ENCODE measurements around the gene ARL1. TPM values are rescaled to one million over a fixed set of nuclear protein-coding genes. Genes with fewer than 3 reads are reported as not detected.
"Not testable (repeated sequence)": the region's sequence is repeated elsewhere in the genome, so short reads cannot be mapped to it uniquely, and the experiment has no call there.

ARL1 gene
- polyA plus RNA-seq, 1 donor = 97.6 TPM

DNA sequence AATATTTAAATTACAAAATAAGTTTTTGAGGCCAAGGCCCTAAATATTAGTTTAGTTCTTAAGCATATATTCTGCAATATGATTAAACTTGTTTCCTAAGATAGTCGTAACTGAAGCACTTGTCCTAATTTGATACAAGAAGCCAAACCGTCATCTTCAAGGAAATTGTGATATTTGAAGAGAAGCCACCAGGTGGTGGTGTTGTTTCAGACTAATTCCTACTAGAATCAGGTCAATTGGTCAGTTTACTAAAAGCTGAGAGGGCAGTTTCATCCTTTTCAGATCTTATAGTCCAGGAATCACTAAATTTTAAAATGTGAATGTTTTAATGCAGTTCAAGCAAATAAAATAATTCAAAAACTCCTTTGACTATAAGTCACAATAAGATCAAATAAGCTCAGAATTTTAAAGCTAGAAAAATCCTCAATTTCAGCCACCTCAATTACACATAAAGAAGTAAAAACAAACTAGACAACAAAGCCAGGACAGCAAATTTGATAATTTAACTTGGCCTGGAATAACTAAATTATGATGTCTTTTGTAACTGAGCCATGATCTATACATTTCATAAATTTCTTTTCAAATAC is 7.1 kb upstream of the ARL1 start:
- no peaks in the 10 kb centered on the region for H3K36me3 ChIP-seq (ENCODE audit: control insufficient read depth, insufficient read depth, low read length)
- H3K9me3 ChIP-seq (ENCODE audit: control insufficient read depth, low read depth, low read length) = no peaks in the 10 kb centered on the region
- no peak overlapping the region for H3K4me3 ChIP-seq (ENCODE audit: low read length)
- H3K4me1 ChIP-seq (ENCODE audit: control insufficient read depth, insufficient read depth, low read length) = no peaks in the 10 kb centered on the region
- WGBS (ENCODE audit: insufficient coverage, low lambda C conversion rate) = no CpG with 5 or more reads among the region's 2 CpGs
- H3K27ac ChIP-seq (ENCODE audit: low read length) = no peak overlapping the region
- no peaks in the 10 kb centered on the region for H3K27me3 ChIP-seq (ENCODE audit: control insufficient read depth, insufficient read depth, low read length)
- DNase-seq = peak; percentile 24 to 26

- not testable (repeated sequence) for H3K4me3 ChIP-seq (ENCODE audit: low read length); DNase-seq; H3K27me3 ChIP-seq (ENCODE audit: control insufficient read depth, insufficient read depth, low read length); H3K27ac ChIP-seq (ENCODE audit: low read length); H3K4me1 ChIP-seq (ENCODE audit: control insufficient read depth, insufficient read depth, low read length); H3K9me3 ChIP-seq (ENCODE audit: control insufficient read depth, low read depth, low read length); H3K36me3 ChIP-seq (ENCODE audit: control insufficient read depth, insufficient read depth, low read length)
- no CpG with 5 or more reads among the region's 8 CpGs for WGBS (ENCODE audit: insufficient coverage, low lambda C conversion rate)
These were observed 2.6 kb upstream of the ARL1 start for GRCh38 chr12:101410169-101410568.

DNA sequence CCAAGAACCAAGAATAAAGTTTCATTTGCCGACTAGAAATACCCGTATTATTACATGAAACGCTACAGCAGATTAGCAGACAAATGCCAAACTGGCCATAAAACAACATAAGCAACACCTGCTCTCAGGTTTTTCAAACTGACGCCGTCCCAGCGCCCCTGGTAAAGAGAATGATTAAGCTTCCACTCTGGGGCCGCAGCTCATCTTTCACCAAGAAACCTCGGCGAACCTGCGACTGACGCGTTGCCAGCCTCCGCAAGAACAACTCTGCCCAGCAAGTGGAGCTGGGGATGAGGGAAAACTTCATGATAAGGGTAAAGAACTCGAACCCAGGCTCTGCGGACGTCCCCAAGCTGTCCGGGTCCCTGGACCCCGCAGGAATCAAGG is 530 bp downstream of the ARL1 start:
- Histone ChIP-seq H3K9me3 (ENCODE audit: control insufficient read depth, low read depth, low read length) (no peaks in the 10 kb centered on the region), H3K36me3 (ENCODE audit: control insufficient read depth, insufficient read depth, low read length) (peaks cover 3% of the 10 kb centered on the region), H3K4me3 (ENCODE audit: low read length) (peak overlapping the region; percentile 89), H3K27me3 (ENCODE audit: control insufficient read depth, insufficient read depth, low read length) (no peaks in the 10 kb centered on the region), H3K27ac (ENCODE audit: low read length) (peak overlapping the region; percentile 94), H3K4me1 (ENCODE audit: control insufficient read depth, insufficient read depth, low read length) (no peaks in the 10 kb centered on the region)
- no peak for DNase-seq
- no CpG with 5 or more reads among the region's 18 CpGs for WGBS (ENCODE audit: insufficient coverage, low lambda C conversion rate)

DNA sequence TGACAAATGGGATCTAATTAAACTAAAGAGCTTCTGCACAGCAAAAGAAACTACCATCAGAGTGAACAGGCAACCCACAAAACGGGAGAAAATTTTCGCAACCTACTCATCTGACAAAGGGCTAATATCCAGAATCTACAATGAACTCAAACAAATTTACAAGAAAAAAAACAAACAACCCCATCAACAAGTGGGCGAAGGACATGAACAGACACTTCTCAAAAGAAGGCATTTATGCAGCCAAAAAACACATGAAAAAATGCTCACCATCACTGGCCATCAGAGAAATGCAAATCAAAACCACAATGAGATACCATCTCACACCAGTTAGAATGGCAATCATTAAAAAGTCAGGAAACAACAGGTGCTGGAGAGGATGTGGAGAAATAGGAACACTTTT is 16.4 kb downstream of the ARL1 start:
- WGBS (ENCODE audit: insufficient coverage, low lambda C conversion rate) = no CpG with 5 or more reads among the region's 3 CpGs
- H3K4me1 ChIP-seq (ENCODE audit: control insufficient read depth, insufficient read depth, low read length); H3K9me3 ChIP-seq (ENCODE audit: control insufficient read depth, low read depth, low read length); DNase-seq; H3K4me3 ChIP-seq (ENCODE audit: low read length); H3K27me3 ChIP-seq (ENCODE audit: control insufficient read depth, insufficient read depth, low read length); H3K27ac ChIP-seq (ENCODE audit: low read length): not testable (repeated sequence)
- peaks cover 36% of the 10 kb centered on the region for H3K36me3 ChIP-seq (ENCODE audit: control insufficient read depth, insufficient read depth, low read length)

- Histone ChIP-seq H3K27ac (ENCODE audit: low read length) (no peak overlapping the region), H3K36me3 (ENCODE audit: control insufficient read depth, insufficient read depth, low read length) (peaks cover 41% of the 10 kb centered on the region), H3K27me3 (ENCODE audit: control insufficient read depth, insufficient read depth, low read length) (no peaks in the 10 kb centered on the region), H3K4me1 (ENCODE audit: control insufficient read depth, insufficient read depth, low read length) (no peaks in the 10 kb centered on the region), H3K4me3 (ENCODE audit: low read length) (no peak overlapping the region), H3K9me3 (ENCODE audit: control insufficient read depth, low read depth, low read length) (no peaks in the 10 kb centered on the region)
- peak; percentile 13 to 27 for DNase-seq
These were observed 28.4 kb downstream of the ARL1 start for GRCh38 chr12:101379149-101379548.

DNA sequence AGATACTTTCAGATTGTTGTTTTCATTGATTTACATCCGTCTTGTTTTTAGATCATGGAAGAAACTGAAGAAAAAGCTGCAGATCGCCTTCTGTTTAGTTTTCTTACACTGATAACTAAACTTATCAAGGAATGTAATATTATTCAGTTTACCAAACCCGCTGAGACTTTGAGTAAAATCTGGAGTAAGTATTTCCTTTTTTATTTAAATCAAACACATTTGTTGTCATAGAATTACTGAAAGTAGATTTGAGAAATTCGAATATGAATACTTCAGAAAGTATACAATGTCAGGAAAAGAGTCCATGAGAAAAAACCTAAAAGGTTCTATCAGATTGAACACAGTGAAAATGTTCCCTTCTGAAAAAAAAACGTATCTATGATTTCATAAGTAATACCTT is 32.0 kb downstream of the ARL1 start:
- Histone ChIP-seq H3K27ac (ENCODE audit: low read length) (no peak overlapping the region), H3K36me3 (ENCODE audit: control insufficient read depth, insufficient read depth, low read length) (peaks cover 35% of the 10 kb centered on the region), H3K9me3 (ENCODE audit: control insufficient read depth, low read depth, low read length) (no peaks in the 10 kb centered on the region), H3K27me3 (ENCODE audit: control insufficient read depth, insufficient read depth, low read length) (no peaks in the 10 kb centered on the region), H3K4me3 (ENCODE audit: low read length) (no peak overlapping the region), H3K4me1 (ENCODE audit: control insufficient read depth, insufficient read depth, low read length) (no peaks in the 10 kb centered on the region)
- 97% methylated on average over 4 of the region's 5 CpGs for WGBS (ENCODE audit: insufficient coverage, low lambda C conversion rate)
- DNase-seq = no peak

DNA sequence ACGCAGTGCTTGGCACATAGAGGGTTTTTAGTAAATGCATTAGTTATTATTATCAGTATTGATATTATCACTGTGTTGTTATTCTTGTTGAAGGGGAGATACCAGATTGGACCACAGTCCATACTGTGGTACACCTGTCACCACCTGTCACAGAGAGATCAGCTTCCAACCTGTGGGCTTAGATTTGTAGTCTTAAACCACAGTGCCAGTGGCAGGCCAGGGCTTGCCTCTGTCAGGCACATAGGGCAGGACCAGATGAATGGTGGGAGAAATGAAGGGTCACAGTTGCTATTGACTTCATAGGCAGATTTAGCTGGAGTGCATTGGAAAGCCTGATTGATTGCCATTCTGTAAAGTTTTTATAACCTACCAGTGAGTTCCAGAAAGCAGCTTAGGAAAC is 35.1 kb downstream of the ARL1 start:
- WGBS (ENCODE audit: insufficient coverage, low lambda C conversion rate) = no CpG with 5 or more reads among the region's 1 CpG
- H3K36me3 ChIP-seq (ENCODE audit: control insufficient read depth, insufficient read depth, low read length) = peaks cover 53% of the 10 kb centered on the region
- DNase-seq = no peak

GRCh38 chr12:101368016-101368415 is 39.6 kb downstream of the ARL1 start:
- Histone ChIP-seq H3K4me3 (ENCODE audit: low read length) (no peak overlapping the region), H3K36me3 (ENCODE audit: control insufficient read depth, insufficient read depth, low read length) (peaks cover 48% of the 10 kb centered on the region), H3K27me3 (ENCODE audit: control insufficient read depth, insufficient read depth, low read length) (no peaks in the 10 kb centered on the region), H3K27ac (ENCODE audit: low read length) (no peak overlapping the region), H3K9me3 (ENCODE audit: control insufficient read depth, low read depth, low read length) (no peaks in the 10 kb centered on the region), H3K4me1 (ENCODE audit: control insufficient read depth, insufficient read depth, low read length) (no peaks in the 10 kb centered on the region)
- DNase-seq = no peak
- WGBS (ENCODE audit: insufficient coverage, low lambda C conversion rate) = no CpG with 5 or more reads among the region's 6 CpGs

More for the DNA sequence above, 35.1 kb downstream of the ARL1 start:
- Histone ChIP-seq H3K9me3 (ENCODE audit: control insufficient read depth, low read depth, low read length) (no peaks in the 10 kb centered on the region), H3K27me3 (ENCODE audit: control insufficient read depth, insufficient read depth, low read length) (no peaks in the 10 kb centered on the region), H3K4me3 (ENCODE audit: low read length) (no peak overlapping the region), H3K27ac (ENCODE audit: low read length) (no peak overlapping the region), H3K4me1 (ENCODE audit: control insufficient read depth, insufficient read depth, low read length) (no peaks in the 10 kb centered on the region)

DNA sequence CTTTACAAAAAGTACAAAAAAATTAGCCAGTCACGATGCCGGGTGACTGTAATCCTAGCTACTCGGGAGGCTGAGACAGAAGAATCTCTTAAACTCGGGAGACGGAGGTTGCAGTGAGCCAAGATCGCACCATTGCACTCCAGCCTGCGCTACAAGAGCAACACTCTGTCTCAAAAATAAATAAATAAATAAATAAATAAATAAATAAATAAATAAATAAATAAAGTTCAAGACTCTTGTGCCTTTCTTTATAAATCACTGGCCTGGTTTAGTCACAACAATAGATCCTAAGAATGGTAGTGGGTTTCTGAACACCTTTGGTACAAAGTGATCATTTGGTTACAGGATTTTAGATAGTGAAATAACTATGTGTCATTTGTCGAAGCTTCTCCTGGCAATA is 46.1 kb downstream of the ARL1 start:
- no peaks in the 10 kb centered on the region for H3K4me1 ChIP-seq (ENCODE audit: control insufficient read depth, insufficient read depth, low read length)
- WGBS (ENCODE audit: insufficient coverage, low lambda C conversion rate) = 100% methylated on average over 2 of the region's 8 CpGs
- peaks cover 31% of the 10 kb centered on the region for H3K36me3 ChIP-seq (ENCODE audit: control insufficient read depth, insufficient read depth, low read length)
- no peaks in the 10 kb centered on the region for H3K27me3 ChIP-seq (ENCODE audit: control insufficient read depth, insufficient read depth, low read length)
- no peak for DNase-seq
- H3K4me3 ChIP-seq (ENCODE audit: low read length) = no peak overlapping the region
- no peak overlapping the region for H3K27ac ChIP-seq (ENCODE audit: low read length)
- H3K9me3 ChIP-seq (ENCODE audit: control insufficient read depth, low read depth, low read length) = no peaks in the 10 kb centered on the region

GRCh38 chr12:101356794-101357193 is 50.8 kb downstream of the ARL1 start:
- H3K27ac ChIP-seq (ENCODE audit: low read length) = no peak overlapping the region
- no peaks in the 10 kb centered on the region for H3K4me1 ChIP-seq (ENCODE audit: control insufficient read depth, insufficient read depth, low read length)
- H3K9me3 ChIP-seq (ENCODE audit: control insufficient read depth, low read depth, low read length) = no peaks in the 10 kb centered on the region
- DNase-seq = no peak
- 100% methylated on average over 2 of the region's 5 CpGs for WGBS (ENCODE audit: insufficient coverage, low lambda C conversion rate)
- H3K4me3 ChIP-seq (ENCODE audit: low read length) = no peak overlapping the region
- H3K27me3 ChIP-seq (ENCODE audit: control insufficient read depth, insufficient read depth, low read length) = no peaks in the 10 kb centered on the region
- H3K36me3 ChIP-seq (ENCODE audit: control insufficient read depth, insufficient read depth, low read length) = peaks cover 37% of the 10 kb centered on the region

DNA sequence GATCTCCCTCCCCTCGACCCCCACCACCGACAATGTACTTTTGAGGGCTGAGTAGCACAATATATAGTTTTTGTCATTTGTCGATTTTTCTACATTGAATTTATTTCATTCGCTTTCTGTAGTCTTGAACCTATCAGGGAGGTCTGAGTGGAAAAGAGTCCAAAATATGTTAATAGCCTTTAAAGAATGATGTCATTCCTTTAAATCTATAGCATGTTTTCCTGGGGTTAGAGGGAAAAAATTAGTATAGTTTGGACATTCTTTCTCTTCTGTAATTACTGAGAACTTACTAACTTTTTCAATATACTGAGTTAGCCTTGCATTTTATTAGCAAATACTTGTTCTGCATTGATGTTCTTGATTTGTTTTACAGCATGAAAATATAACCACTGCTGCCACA is 55.9 kb downstream of the ARL1 start:
- no peak for DNase-seq
- Histone ChIP-seq H3K27me3 (ENCODE audit: control insufficient read depth, insufficient read depth, low read length) (no peaks in the 10 kb centered on the region), H3K9me3 (ENCODE audit: control insufficient read depth, low read depth, low read length) (peaks cover 4% of the 10 kb centered on the region), H3K4me3 (ENCODE audit: low read length) (no peak overlapping the region), H3K27ac (ENCODE audit: low read length) (no peak overlapping the region), H3K4me1 (ENCODE audit: control insufficient read depth, insufficient read depth, low read length) (no peaks in the 10 kb centered on the region), H3K36me3 (ENCODE audit: control insufficient read depth, insufficient read depth, low read length) (peaks cover 40% of the 10 kb centered on the region)
- WGBS (ENCODE audit: insufficient coverage, low lambda C conversion rate) = 92% methylated on average over 4 of the region's 4 CpGs

Measured in large intestine (tissue), 3 donors.